Glomerular endothelial cell (primary cell): ENCODE data around the gene ABCC8. TPM values are rescaled to one million over a fixed set of nuclear protein-coding genes. Genes with fewer than 3 reads are reported as not detected.

Experiments used
- DNase-seq: peaks from one replicate; pipeline ENCODE4 v3.0.0-alpha.2; 2011; ENCODE audit warnings: low read depth, low spot score; ENCODE audit errors: extremely low read depth
- total RNA-seq: library from RNA; depleted of rRNA; stranded (reverse); fragments of >200 nt; gene quantifications from 2 replicates; pipeline ENCODE4 v1.2.3, GENCODE V29; 2015

ABCC8 gene
- total RNA-seq: not detected in 2 replicates

DNA sequence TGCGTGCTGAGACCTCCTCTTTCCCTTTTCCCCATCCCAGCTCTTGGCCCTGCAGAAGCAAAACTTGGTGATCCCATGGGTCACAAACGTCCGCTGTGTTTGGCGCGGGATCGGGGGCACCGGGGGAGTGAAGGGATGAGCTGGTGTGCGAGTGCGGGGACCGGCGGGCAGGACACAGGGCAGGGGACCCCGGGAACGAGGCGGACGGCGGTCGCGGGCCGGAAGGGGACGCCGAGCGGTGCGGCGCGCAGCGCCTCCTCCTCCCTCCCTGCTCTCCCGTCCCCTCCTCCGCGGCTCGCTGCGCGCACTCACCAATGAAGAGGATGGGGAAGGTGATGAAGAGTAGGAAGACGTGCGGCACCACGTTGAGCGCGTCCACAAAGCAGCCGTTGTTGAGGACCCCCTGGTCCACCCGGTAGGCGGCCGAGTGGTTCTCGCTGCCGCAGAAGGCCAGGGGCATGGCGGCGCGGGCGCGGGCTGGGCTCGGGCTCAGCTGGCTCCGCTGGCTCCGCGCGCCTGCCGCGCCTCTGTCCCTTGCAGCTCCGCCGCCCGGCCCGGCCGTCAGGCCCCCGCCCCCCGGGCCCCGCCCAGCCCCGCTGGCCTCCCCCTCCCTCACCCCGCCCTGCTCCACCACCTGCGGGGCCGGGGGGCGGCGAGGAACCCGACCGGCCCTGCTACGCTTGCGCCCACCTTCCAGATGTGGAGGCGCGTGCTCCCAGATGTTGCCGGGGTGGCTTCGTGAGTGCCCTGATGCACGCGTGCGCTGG is at the start of gene ABCC8:
Gene ABCC8, minus strand, starts transcription at position 529 of the 767 bp plus-strand sequence. Its CDS starts 69 bp downstream, at position 460.
- no peak for DNase-seq

DNA sequence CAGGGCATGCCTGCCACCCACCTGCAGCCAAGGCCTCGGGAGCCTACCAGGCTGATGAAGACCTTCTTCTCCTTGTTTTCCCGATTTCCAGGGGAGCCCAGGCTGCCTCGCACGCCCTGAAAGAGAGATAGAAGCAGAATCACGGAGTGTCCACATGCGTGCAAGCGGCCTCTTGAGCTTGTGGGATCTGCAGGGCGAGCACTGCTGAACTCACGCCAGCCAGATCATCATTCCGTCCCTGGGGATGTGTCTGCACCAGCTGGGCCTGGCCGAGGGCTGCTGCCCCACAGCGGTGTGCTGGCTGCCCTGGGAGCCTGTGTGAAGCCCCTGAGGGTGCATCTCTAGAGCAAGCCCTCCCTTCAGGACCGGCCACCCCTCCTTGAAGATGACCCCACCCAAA is 49.7 kb upstream of the ABCC8 start:
- no peak for DNase-seq

DNA sequence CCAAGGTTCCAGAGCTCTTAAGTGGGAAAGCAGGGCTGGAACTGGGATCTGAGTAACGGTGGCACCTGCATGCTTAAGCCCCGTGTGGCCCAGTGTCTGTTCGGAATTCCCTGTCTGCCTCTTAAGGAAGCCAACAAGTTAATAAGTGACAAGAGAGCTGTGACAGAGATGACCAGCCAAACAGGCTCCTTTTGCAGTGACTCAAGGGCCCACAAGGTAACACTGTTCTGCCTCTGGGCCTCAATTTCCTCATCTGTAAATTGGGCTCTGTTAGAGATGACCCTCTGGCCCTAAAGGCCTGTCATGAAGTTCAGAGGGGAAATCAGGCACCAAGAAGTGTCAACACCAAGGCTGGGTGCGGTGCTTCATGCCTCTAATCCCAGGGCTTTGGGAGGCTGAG is 48.9 kb upstream of the ABCC8 start:
- DNase-seq: no peak

DNA sequence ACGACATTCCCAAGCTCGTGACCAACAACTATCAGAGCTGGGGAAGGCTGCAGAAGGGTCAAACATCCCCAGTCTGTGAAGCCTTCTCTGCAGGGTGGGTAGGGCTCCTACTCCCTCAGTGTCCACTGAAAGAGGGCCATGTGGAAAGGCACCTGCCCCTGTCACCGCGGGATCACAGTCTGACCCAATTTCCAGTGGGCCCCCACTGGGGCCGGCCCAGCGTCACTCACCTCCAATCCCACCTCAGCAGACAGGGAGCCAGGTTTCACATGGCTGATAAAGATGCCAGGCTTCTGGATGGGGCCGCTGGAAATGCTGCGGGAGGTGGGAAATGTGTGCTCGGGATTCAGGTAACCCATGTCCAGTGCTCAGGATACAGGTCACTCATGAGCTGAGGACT is 47.6 kb upstream of the ABCC8 start:
- no peak for DNase-seq

DNA sequence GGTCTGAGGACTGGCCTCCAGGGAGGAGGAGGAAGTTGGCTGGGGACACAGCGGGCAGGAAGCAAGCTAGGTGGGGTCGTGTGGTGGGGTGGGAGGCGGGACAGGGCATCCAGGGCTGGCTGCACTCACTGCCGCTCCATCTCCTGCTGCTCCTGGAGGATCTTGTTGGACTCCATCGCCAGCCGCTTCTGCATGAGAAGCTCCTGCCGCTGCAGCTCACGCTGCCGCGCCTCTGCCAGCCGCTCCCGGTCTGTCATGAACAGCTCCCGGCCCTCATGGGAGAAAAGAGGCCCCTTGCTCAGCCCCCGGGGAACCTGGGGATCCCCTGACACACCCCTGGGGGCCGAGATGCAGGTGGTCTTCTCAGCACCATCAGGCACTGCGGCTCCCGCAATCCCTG is 46.0 kb upstream of the ABCC8 start:
- DNase-seq: no peak

GRCh38 chr11:17521106-17521900 is 44.7 kb upstream of the ABCC8 start:
- DNase-seq: no peak

GRCh38 chr11:17519061-17519885 is 42.6 kb upstream of the ABCC8 start:
- DNase-seq: no peak

- DNase-seq: no peak
Measured at GRCh38 chr11:17518366-17518765, 41.7 kb upstream of the ABCC8 start.

DNA sequence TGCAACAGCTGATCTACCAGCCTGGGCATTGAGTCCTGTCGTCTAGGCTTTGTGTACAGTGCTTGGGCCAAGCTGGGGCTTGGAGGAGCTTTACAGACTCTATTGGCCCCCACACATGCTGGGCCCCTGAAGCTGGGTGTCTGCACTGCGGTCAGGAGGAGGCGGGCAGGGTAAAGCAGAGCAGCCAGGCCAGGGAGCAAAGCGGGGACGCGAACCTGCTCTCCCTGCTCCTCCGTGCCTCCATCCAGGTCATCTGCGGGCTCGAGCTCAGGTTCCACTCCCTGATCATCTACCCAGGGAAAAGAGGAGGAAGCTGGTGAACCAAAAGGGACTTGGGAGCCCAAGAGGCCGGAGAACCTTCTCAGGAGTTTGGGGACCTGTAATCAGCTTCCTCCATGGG is 40.5 kb upstream of the ABCC8 start:
- no peak for DNase-seq

GRCh38 chr11:17516551-17517150 is 40.0 kb upstream of the ABCC8 start:
- no peak for DNase-seq

GRCh38 chr11:17515443-17516176 is 39.0 kb upstream of the ABCC8 start:
- DNase-seq: no peak

DNA sequence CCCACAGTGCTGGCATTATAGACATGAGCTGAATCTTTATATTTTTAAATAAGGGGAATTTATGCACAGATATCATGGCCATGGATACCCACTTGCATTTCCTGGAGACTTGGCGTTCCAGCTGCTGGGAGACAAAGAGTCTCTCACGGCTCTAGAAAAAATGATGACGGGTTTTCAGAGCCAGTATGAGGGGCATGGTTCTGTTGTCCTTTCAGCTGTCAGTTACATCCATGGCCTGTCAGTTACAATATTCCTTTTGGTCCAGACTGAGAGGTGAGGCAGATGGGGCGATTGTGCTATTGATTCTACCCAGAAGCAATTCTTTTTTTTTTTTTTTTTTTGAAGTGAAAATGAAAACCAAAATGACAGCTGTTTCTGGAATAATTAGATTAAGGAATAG is 37.8 kb upstream of the ABCC8 start:
- no peak for DNase-seq

GRCh38 chr11:17513853-17514252 is 37.2 kb upstream of the ABCC8 start:
- DNase-seq: no peak

DNA sequence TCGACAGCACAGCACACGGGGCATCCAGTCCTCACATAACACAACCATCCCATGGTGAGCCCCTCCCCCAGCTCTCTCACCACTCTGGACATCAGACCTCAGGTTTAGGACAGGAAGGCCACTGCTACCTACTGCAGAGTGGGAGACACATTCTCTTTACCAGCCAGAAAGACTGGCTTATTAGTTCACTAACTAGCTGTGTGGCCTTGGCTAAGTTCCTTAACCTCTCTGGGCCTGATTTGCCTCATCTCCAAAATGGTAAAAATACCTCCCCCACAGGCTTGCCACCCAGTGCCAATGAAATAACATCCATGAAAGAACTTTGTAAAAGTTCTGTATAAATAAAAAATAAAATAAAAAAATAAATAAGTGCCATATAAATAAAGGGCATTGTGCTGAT is 35.5 kb upstream of the ABCC8 start:
- DNase-seq: no peak

GRCh38 chr11:17511571-17511970 is 34.9 kb upstream of the ABCC8 start:
- DNase-seq: no peak

DNA sequence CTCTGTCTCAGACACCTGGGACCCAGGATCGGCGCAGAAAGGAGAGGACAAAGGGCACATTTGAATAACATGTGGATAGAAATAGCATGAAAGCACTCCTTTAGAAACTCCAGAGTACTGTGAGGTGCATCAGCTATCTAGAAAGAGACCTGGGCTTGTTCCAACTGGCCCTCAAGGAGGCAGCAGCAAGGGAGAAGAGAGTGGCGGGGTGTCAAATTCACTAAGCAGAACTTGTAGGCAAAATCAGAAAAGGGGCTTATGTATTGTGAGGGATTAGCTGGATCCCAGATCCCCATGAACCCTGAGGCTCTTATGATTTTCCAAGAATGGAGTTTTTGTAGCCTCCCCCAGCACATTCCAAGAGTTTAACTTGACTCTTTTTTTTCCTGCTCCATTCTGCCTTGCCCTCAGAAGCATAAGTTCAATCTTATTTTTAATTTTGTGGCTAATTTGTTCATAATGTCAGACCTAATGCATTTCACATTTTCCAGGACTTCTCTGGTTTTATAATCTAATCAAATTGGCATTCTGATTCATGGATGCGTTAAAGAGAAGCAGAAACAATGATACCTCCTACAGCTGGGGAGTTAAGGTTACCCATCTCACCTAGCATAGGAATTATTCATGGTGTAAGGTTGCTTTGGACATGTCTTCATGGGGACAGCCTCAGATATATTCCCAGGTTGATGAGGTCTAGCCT is 34.0 kb upstream of the ABCC8 start:
- no peak for DNase-seq

DNA sequence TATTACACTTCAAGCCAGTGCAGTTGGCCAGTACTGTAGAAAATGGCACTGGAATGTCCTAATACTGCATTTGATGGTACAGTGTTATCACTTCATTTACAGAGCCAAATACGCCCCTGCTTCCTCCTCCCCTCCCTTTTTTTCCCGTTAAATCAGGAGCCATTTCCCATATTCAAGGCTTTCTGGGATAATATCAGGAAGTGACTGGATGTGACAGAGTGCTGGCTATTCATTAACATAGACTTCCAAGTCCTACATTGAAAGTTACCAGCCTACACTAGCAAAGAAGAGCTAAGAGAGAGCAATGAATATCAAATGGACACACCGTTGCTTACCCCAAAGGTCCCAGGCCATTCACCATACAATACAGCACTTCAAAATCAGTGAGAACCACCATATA is 32.1 kb upstream of the ABCC8 start:
- DNase-seq: no peak

DNA sequence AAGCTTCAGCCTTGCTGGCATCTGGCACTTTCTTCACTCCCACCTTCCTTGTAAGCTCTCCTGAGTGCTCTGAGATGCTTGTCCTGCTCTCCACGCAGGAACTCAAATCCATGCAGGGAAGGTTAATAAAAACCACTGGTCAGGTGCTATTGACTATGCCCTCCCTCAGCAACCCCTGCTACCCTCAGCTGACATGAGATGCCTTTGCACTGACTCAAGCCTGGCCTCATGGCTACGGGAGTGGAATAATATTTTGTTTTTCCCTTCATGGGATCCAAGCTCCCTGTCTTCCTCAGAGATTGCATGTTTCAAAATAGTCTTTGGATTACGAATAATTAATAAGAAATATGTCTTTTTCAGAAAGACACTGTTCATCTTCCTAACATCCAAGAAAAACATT is 31.7 kb upstream of the ABCC8 start:
- DNase-seq: no peak

DNA sequence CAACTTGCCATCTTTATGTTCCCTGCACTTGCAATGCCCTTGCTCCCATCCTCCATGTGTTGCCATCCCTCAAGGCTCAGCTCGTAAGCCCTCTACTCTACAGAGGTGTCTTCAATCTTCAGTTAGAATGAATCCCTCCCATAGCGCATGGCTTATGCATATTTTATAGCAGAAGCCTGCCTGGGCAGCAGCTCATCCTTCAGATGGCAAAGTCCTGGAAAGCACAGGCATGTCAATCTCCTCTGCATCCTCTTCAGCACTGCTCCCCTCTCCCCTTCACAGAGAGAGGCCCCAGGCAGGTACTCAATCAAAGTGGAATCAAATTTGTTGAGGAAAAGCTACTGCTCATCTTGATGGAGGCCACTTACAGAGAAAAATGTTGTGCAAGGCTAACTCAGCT is 31.1 kb upstream of the ABCC8 start:
- no peak for DNase-seq

DNA sequence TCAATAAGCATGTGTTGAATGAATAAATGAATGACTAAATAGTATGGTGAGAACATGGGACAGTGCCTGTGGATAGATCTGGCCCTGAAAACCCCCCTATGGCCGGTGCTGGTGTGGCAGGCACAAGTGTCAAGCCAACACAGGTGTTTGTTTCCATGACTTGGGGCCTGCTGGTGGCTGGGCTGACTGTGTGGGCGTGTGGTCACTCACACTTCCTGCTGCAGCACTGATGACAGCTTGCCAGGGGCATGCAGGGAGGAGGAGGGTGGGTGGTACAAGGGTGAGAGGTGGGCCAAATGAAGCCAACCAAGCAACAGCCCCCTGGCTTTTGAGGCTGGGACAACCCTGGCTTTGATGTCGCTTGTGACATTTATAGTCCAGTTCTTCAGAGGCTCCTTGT is 30.3 kb upstream of the ABCC8 start:
- no peak for DNase-seq
